HG03135 (cell line): ENCODE data around the gene CTLA4.
A peak's percentile ranks its signal among the peaks of the same experiment; 100 is the strongest.

Experiments
- ATAC-seq: cut with Tn5 transposase; IDR thresholded peaks from one replicate; pipeline ENCODE4 v1.9.1; 2021; ENCODE audit warnings: mild to moderate bottlenecking, moderate library complexity; ENCODE audit not compliant: unreplicated experiment

CTLA4 gene

DNA sequence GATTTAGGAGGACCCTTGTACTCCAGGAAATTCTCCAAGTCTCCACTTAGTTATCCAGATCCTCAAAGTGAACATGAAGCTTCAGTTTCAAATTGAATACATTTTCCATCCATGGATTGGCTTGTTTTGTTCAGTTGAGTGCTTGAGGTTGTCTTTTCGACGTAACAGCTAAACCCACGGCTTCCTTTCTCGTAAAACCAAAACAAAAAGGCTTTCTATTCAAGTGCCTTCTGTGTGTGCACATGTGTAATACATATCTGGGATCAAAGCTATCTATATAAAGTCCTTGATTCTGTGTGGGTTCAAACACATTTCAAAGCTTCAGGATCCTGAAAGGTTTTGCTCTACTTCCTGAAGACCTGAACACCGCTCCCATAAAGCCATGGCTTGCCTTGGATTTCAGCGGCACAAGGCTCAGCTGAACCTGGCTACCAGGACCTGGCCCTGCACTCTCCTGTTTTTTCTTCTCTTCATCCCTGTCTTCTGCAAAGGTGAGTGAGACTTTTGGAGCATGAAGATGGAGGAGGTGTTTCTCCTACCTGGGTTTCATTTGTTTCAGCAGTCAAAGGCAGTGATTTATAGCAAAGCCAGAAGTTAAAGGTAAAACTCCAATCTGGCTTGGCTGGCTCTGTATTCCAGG is at the start of gene CTLA4:
Gene CTLA4, plus strand, starts transcription at position 211 of the 640 bp plus-strand sequence. Its CDS starts 172 bp downstream, at position 383.
- ATAC-seq = no peak

GRCh38 chr2:203818656-203819055 is 48.9 kb upstream of the CTLA4 start:
- ATAC-seq = no peak

GRCh38 chr2:203819434-203820133 is 48.0 kb upstream of the CTLA4 start:
- ATAC-seq = no peak

DNA sequence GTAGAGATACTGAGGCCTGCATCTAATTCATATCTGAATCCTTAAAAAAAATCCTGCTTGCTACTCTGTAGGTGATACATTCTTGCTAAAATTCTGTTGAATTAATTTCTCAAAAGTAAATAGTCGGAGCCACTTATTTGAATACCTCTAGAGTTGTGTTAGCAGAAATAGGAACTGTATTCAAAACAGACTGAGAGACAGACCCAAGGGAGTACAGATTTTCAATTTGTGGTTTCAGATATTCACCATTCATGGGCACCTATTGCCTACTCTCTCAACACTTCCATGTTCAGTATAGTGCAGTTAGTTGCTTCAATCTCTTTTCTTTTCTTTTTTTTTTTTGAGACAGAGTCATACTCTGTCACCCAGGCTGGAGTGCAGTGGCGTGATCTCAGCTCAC is 46.6 kb upstream of the CTLA4 start:
- peak; percentile 76 for ATAC-seq

DNA sequence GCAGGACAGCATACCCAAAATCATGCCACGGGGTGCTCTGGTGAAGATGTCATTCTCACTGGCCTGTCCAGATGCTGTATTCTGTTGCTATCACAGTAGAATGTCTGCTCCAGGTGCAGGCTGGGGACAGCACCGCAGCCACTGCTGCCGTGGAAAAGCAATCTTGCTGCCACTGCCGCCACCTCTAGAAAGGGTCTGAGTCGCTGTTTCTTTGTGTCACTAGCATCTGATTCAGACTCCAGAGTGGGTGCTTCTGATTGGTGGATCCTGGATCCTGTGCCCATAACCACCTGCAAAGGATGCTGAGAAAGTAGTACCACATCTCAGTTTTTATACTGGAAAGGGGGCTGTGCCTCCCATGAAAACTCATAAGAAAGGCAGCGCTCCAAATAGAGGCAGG is 45.3 kb upstream of the CTLA4 start:
- ATAC-seq = no peak

GRCh38 chr2:203823173-203823572 is 44.4 kb upstream of the CTLA4 start:
- ATAC-seq = no peak

GRCh38 chr2:203824057-203824456 is 43.5 kb upstream of the CTLA4 start:
- no peak for ATAC-seq

DNA sequence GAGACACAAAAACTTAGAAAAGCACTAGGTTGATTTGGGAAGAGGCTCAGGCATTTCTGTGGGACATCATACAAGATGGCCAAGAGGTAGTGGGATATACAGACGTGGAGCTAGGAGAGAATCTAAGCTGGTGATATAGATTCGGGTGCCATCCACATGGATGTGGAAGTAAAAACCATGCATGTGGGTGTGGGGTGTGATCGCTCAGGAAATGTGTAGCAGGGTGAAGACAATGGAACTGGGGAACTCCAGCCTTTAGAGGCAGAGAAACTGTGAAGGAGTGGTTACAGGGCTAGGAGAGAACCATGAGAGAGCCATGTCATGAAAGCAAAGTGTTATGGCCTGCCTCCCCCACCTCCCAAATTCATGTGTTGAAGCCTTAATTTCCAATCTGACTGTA is 43.0 kb upstream of the CTLA4 start:
- ATAC-seq = no peak

- no peak for ATAC-seq
Observed at GRCh38 chr2:203826704-203827103, 40.9 kb upstream of the CTLA4 start.

DNA sequence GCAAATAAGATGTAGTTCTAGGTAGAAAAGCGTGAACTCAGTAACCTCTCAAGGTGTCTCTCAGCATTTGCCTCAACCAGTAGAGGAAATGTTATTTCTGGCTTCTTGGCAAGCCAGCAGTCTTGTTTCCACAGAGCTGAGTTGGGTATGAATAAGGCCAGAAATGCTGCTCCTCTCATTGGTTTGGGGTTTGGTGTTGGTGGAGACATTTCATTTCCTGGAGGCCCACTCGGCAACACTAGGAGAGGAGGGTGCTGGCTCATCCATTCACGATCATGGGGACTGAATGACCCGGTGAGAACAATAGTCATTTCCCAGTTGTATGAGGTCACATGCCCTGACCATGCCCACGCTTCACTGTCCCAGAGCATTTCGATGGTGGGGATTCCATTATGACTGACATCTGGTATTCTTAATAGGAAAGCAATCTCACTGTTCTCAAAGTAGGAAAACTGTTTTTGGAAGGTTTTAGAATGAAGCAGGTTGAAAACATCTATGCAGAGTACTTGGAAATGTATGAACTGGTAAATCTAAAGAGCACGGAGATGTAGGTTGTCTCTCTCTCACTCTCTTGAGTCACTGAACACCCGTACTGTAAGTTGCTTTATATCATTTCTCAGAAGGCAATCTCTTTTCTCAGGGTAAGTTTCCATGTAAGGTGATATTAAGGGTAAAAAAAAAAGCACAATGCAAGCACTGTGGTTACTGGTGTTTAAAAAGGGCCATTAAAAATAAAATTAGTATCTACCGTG is 37.1 kb upstream of the CTLA4 start:
- ATAC-seq = no peak

DNA sequence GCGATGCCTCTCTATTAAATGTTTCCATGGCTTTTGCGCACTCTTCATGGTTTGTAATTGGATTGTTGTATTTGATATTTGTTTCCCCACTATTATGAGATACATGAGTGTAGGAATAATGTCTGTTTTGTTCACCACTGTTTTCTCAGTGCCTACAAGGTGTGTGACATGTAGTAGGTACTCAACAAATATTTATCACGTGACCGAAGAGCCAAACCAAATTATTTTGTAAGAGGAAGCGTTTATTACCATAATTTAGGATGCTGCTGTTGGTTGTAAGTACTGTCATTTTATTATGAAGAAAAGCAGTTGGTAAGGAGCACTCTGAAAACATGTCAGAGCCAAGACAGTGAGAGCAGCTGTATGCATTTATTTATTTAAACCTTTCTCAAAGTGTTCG is 32.2 kb upstream of the CTLA4 start:
- ATAC-seq = no peak

- ATAC-seq = no peak
Observed at GRCh38 chr2:203835892-203836800, 31.4 kb upstream of the CTLA4 start.

GRCh38 chr2:203840655-203841205 is 26.8 kb upstream of the CTLA4 start:
- no peak for ATAC-seq

GRCh38 chr2:203841654-203842053 is 25.9 kb upstream of the CTLA4 start:
- no peak for ATAC-seq

DNA sequence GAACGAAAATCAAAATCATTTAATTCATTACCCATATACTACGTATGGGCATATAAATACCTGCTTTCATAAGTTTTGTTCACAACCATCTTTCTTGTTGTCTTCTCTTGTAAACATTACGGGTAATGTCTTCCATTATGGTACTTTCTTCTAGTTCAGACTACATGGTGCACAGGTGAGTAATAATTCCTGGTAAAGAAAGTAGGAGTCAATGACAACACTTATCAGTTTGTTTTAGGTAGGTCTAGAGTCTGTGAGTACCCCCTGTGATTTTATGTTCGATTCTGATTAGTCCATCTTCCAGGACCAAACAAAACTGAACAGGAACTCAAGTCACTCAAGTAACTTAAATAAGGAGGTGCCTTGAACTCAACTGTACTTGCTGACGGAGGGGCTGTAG is 25.2 kb upstream of the CTLA4 start:
- ATAC-seq = no peak

- no peak for ATAC-seq
Observed at GRCh38 chr2:203846490-203847105, 21.0 kb upstream of the CTLA4 start.

DNA sequence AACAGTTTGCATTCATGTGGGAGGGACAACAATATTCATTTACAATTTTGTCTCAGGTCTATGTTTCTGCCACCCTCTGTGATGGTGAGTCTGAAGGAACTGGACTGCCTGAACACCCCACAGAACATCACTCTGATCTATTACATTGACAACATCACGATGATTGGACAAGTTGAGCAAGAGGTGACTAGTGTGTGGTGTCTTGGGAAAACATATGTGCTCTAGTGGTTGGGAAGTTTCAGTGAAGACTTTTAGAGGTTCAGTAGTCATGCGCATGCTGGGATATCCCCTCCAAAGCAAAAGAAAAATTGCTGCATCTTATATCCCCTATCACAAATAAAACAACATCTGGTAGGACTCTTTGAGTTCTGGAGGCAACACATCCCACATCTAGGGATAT is 18.6 kb upstream of the CTLA4 start:
- ATAC-seq = no peak

DNA sequence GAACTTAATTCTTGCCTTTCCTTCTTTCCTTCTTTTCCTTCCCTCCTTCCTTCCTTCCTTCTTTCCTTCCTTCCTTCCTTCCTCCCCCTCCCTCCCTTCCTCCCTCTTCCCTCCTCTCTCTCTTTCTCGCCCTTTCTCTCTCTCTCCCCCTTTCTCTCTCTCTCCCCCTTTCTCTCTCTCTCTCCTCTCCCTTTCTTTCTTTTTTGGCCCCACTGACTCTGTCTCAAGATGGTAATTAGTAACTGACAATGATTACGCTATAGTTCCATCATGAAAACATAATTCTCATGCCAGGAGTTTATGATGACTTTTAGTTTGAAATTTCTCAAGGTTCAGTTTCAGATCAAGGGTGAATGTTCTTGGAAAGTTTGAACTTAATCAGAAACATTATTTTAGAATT is 14.8 kb upstream of the CTLA4 start:
- ATAC-seq = no peak

DNA sequence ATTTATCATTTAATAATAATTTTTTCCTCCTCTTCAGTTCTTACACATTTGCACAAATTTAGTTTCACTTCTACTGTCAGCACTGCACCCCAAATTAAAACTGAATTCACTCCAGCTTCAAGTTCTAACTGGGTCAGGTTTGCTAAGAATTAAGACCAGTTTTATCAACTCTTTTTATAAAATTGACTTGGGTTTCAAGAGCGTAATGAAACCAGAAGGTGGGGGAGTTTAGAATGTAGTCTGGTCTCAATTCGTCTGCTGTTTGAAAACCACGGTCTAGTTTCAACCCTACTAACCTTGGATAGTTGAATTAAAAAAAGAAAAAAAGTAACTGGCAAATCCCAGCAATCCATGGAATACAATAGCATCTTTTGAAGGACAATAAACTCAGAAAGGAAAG is 14.3 kb upstream of the CTLA4 start:
- ATAC-seq = no peak

- ATAC-seq = no peak
Observed at GRCh38 chr2:203853722-203854121, 13.8 kb upstream of the CTLA4 start.
